Measurements from ENCODE around the gene LRRFIP2.
"Not testable (repeated sequence)": the region's sequence is repeated elsewhere in the genome, so short reads cannot be mapped to it uniquely, and the experiment has no call there.

Gene LRRFIP2

GRCh38 chr3:37174532-37175126 lies at the start of gene LRRFIP2:
TSS of gene LRRFIP2 (minus strand) at chr3:37174582. CDS start at chr3:37148983, 25,599 bp downstream.
- DNase-seq: no peak

GRCh38 chr3:37223576-37223975 lies 49.2 kb upstream of the LRRFIP2 start:
- no peak for DNase-seq

- no peak for DNase-seq
Measured at GRCh38 chr3:37223141-37223558, 48.8 kb upstream of the LRRFIP2 start.

GRCh38 chr3:37222542-37222941 lies 48.2 kb upstream of the LRRFIP2 start:
- DNase-seq: not testable (repeated sequence)

- no peak for DNase-seq
Measured at GRCh38 chr3:37221407-37221806, 47.0 kb upstream of the LRRFIP2 start.

- peak; percentile 88 for DNase-seq
Measured at GRCh38 chr3:37219266-37219665, 44.9 kb upstream of the LRRFIP2 start.

- DNase-seq: peak; percentile 56
Measured at GRCh38 chr3:37218206-37218605, 43.8 kb upstream of the LRRFIP2 start.

GRCh38 chr3:37217098-37217849 lies 42.9 kb upstream of the LRRFIP2 start:
- DNase-seq: no peak

GRCh38 chr3:37216597-37217097 lies 42.3 kb upstream of the LRRFIP2 start:
- DNase-seq: no peak

- no peak for DNase-seq
Measured at GRCh38 chr3:37214076-37214475, 39.7 kb upstream of the LRRFIP2 start.

- DNase-seq: no peak
Measured at GRCh38 chr3:37210230-37210629, 35.8 kb upstream of the LRRFIP2 start.

GRCh38 chr3:37208576-37208975 lies 34.2 kb upstream of the LRRFIP2 start:
- DNase-seq: not testable (repeated sequence)

GRCh38 chr3:37208008-37208407 lies 33.6 kb upstream of the LRRFIP2 start:
- DNase-seq: not testable (repeated sequence)

- DNase-seq: not testable (repeated sequence)
Measured at GRCh38 chr3:37206041-37206440, 31.7 kb upstream of the LRRFIP2 start.

- DNase-seq: no peak
Measured at GRCh38 chr3:37204314-37204713, 29.9 kb upstream of the LRRFIP2 start.

- DNase-seq: no peak
Measured at GRCh38 chr3:37202035-37202434, 27.7 kb upstream of the LRRFIP2 start.

GRCh38 chr3:37200141-37200540 lies 25.8 kb upstream of the LRRFIP2 start:
- no peak for DNase-seq

- no peak for DNase-seq
Measured at GRCh38 chr3:37198996-37199395, 24.6 kb upstream of the LRRFIP2 start.

- no peak for DNase-seq
Measured at GRCh38 chr3:37198547-37198946, 24.2 kb upstream of the LRRFIP2 start.

GRCh38 chr3:37197810-37198371 lies 23.5 kb upstream of the LRRFIP2 start:
- DNase-seq: no peak

- DNase-seq: no peak
Measured at GRCh38 chr3:37194533-37194932, 20.2 kb upstream of the LRRFIP2 start.

- no peak for DNase-seq
Measured at GRCh38 chr3:37190667-37191066, 16.3 kb upstream of the LRRFIP2 start.

- DNase-seq: no peak
Measured at GRCh38 chr3:37189109-37189508, 14.7 kb upstream of the LRRFIP2 start.

GRCh38 chr3:37183976-37184375 lies 9.6 kb upstream of the LRRFIP2 start:
- no peak for DNase-seq

Measured in NCI-H2171 treated with DMSO at 0.1 percent for 48 hours (cell line).